ENCODE measurements around the gene MFSD11.

- TF ChIP-seq, protein P1, sequence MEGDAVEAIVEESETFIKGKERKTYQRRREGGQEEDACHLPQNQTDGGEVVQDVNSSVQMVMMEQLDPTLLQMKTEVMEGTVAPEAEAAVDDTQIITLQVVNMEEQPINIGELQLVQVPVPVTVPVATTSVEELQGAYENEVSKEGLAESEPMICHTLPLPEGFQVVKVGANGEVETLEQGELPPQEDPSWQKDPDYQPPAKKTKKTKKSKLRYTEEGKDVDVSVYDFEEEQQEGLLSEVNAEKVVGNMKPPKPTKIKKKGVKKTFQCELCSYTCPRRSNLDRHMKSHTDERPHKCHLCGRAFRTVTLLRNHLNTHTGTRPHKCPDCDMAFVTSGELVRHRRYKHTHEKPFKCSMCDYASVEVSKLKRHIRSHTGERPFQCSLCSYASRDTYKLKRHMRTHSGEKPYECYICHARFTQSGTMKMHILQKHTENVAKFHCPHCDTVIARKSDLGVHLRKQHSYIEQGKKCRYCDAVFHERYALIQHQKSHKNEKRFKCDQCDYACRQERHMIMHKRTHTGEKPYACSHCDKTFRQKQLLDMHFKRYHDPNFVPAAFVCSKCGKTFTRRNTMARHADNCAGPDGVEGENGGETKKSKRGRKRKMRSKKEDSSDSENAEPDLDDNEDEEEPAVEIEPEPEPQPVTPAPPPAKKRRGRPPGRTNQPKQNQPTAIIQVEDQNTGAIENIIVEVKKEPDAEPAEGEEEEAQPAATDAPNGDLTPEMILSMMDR (IDR thresholded peaks at IDR 0.05 in 8 of 11, conservative IDR thresholded peaks at IDR 0.05 in 3 of 11), result no peak
- TF ChIP-seq POLR2AphosphoS5 (IDR thresholded peaks at IDR 0.05) (no peak), POLR2A (IDR thresholded peaks at IDR 0.05) (no peak)
These were observed 14.1 kb downstream of the MFSD11 start for GRCh38 chr17:76752006-76752405.

All from spleen (tissue), 7 donors.